Ishikawa (cell line): ENCODE measurements around the gene UBA3.

ENCODE experiments used
- CEBPB ChIP-seq: IDR thresholded peaks from 2 replicates; pipeline ENCODE4 v1.6.1; 2012
- CREB1 ChIP-seq: IDR thresholded peaks from 2 replicates; pipeline ENCODE4 v1.6.1; 2012; ENCODE audit warnings: low read depth
- EGR1 ChIP-seq: IDR thresholded peaks from 2 replicates; pipeline ENCODE4 v1.6.1; 2012
- EP300 ChIP-seq: IDR thresholded peaks from 2 replicates; pipeline ENCODE4 v1.6.1; 2012; ENCODE audit warnings: borderline replicate concordance
- FOXM1 ChIP-seq: IDR thresholded peaks from 2 replicates; pipeline ENCODE4 v1.6.1; 2012; ENCODE audit warnings: low read depth, borderline replicate concordance
- NFIC ChIP-seq: IDR thresholded peaks from 2 replicates; pipeline ENCODE4 v1.6.1; 2012
- RAD21 ChIP-seq: IDR thresholded peaks from 2 replicates; pipeline ENCODE4 v1.6.1; 2012; ENCODE audit warnings: low read depth
- TAF1 ChIP-seq: IDR thresholded peaks from 2 replicates; pipeline ENCODE4 v1.6.1; 2012; ENCODE audit warnings: low read depth, mild to moderate bottlenecking
- TCF12 ChIP-seq: IDR thresholded peaks from 2 replicates; pipeline ENCODE4 v1.6.1; 2012; ENCODE audit warnings: low read depth
- TEAD4 ChIP-seq: IDR thresholded peaks from 2 replicates; pipeline ENCODE4 v1.6.1; 2012
- YY1 ChIP-seq: IDR thresholded peaks from 2 replicates; pipeline ENCODE4 v1.6.1; 2012; ENCODE audit warnings: low read depth
- ZBTB7A ChIP-seq: IDR thresholded peaks from 2 replicates; pipeline ENCODE4 v1.6.1; 2012; ENCODE audit warnings: low read depth
- TF ChIP-seq, protein P1 (sequence below): IDR thresholded peaks from 2 replicates; pipeline ENCODE4 v1.6.1; 2012; ENCODE audit warnings: low read depth, mild to moderate bottlenecking
- TF ChIP-seq, protein P2 (sequence below): IDR thresholded peaks from 2 replicates; pipeline ENCODE4 v1.6.1; 2012
- TF ChIP-seq, protein P3 (sequence below): IDR thresholded peaks from 2 replicates; pipeline ENCODE4 v1.6.1; 2012

UBA3 gene

GRCh38 chr3:69103123-69103522 is 23.0 kb upstream of the UBA3 start:
- TF ChIP-seq ZBTB7A (no peak), TEAD4 (no peak), EGR1 (no peak), NFIC (no peak), CEBPB (no peak), EP300 (no peak), CREB1 (no peak), TCF12 (no peak), RAD21 (no peak), YY1 (no peak), FOXM1 (no peak), TAF1 (no peak)
- TF ChIP-seq, protein P1, sequence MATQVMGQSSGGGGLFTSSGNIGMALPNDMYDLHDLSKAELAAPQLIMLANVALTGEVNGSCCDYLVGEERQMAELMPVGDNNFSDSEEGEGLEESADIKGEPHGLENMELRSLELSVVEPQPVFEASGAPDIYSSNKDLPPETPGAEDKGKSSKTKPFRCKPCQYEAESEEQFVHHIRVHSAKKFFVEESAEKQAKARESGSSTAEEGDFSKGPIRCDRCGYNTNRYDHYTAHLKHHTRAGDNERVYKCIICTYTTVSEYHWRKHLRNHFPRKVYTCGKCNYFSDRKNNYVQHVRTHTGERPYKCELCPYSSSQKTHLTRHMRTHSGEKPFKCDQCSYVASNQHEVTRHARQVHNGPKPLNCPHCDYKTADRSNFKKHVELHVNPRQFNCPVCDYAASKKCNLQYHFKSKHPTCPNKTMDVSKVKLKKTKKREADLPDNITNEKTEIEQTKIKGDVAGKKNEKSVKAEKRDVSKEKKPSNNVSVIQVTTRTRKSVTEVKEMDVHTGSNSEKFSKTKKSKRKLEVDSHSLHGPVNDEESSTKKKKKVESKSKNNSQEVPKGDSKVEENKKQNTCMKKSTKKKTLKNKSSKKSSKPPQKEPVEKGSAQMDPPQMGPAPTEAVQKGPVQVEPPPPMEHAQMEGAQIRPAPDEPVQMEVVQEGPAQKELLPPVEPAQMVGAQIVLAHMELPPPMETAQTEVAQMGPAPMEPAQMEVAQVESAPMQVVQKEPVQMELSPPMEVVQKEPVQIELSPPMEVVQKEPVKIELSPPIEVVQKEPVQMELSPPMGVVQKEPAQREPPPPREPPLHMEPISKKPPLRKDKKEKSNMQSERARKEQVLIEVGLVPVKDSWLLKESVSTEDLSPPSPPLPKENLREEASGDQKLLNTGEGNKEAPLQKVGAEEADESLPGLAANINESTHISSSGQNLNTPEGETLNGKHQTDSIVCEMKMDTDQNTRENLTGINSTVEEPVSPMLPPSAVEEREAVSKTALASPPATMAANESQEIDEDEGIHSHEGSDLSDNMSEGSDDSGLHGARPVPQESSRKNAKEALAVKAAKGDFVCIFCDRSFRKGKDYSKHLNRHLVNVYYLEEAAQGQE: no peak
- TF ChIP-seq, protein P2, sequence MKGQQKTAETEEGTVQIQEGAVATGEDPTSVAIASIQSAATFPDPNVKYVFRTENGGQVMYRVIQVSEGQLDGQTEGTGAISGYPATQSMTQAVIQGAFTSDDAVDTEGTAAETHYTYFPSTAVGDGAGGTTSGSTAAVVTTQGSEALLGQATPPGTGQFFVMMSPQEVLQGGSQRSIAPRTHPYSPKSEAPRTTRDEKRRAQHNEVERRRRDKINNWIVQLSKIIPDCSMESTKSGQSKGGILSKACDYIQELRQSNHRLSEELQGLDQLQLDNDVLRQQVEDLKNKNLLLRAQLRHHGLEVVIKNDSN: no peak
- TF ChIP-seq, protein P3, sequence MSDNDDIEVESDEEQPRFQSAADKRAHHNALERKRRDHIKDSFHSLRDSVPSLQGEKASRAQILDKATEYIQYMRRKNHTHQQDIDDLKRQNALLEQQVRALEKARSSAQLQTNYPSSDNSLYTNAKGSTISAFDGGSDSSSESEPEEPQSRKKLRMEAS: no peak

- TF ChIP-seq, protein P3: no peak
- TF ChIP-seq CREB1 (no peak), EP300 (peak; percentile 45; the same call in 1 of the 2 replicates), RAD21 (no peak), EGR1 (no peak), TEAD4 (peak; percentile 69), ZBTB7A (no peak), YY1 (no peak)
- TF ChIP-seq, protein P2: no peak
Measured at GRCh38 chr3:69102384-69102783, 22.2 kb upstream of the UBA3 start.

GRCh38 chr3:69099576-69099975 is 19.4 kb upstream of the UBA3 start:
- TF ChIP-seq TCF12: no peak
- TF ChIP-seq CREB1: no peak
- TF ChIP-seq, protein P2: no peak
- no peak for TF ChIP-seq ZBTB7A

GRCh38 chr3:69097407-69098086 is 17.4 kb upstream of the UBA3 start:
- no peak for TF ChIP-seq EGR1
- TF ChIP-seq, protein P1: no peak
- no peak for TF ChIP-seq EP300
- TF ChIP-seq FOXM1: no peak
- no peak for TF ChIP-seq TEAD4
- TF ChIP-seq CREB1: no peak
- TF ChIP-seq TCF12: no peak
- no peak for TF ChIP-seq ZBTB7A
- TF ChIP-seq TAF1: no peak
- no peak for TF ChIP-seq NFIC
- TF ChIP-seq CEBPB: no peak
- TF ChIP-seq, protein P2: no peak

GRCh38 chr3:69096299-69096698 is 16.1 kb upstream of the UBA3 start:
- TF ChIP-seq, protein P3: no peak
- TF ChIP-seq TCF12 (no peak), NFIC (no peak)
- TF ChIP-seq, protein P1: no peak
- TF ChIP-seq, protein P2: no peak
